Tibial nerve (tissue), 4 donors: ENCODE data around the gene MAP4K4. TPM values are rescaled to one million over a fixed set of nuclear protein-coding genes. Genes with fewer than 3 reads are reported as not detected.

Source experiments
- DNase-seq, 2 donors: peaks; one replicate each; pipeline ENCODE4 v3.0.0-alpha.2; 2019; ENCODE audit warnings: low spot score in 2 of 2
- H3K27ac ChIP-seq, 4 donors: fragments of 200-600 bp; sonication (generic) in 3 of 4; one replicate each; pipeline ENCODE4 v1.5.1; 2017 to 2019; ENCODE audit warnings: mild to moderate bottlenecking in 1 of 4
- H3K27me3 ChIP-seq, 2 donors: fragments of 200-600 bp; sonication (generic) in 1 of 2; one replicate each; pipeline versions ENCODE4 v1.5.1 to v1.6.0; 2017 to 2019
- H3K36me3 ChIP-seq, 3 donors: fragments of 200-600 bp; sonication (generic); one replicate each; pipeline ENCODE4 v1.5.1; 2018 to 2019
- H3K4me1 ChIP-seq, 4 donors: fragments of 200-600 bp; sonication (generic) in 3 of 4; one replicate each; pipeline ENCODE4 v1.5.1; 2017 to 2019
- H3K4me3 ChIP-seq, 4 donors: fragments of 200-600 bp; sonication (generic) in 3 of 4; one replicate each; pipeline ENCODE4 v1.5.1; 2017 to 2019; ENCODE audit warnings: mild to moderate bottlenecking in 1 of 4, moderate library complexity in 1 of 4
- H3K9me3 ChIP-seq, 4 donors: fragments of 200-600 bp; sonication (generic) in 3 of 4; one replicate each; pipeline ENCODE4 v1.5.1; 2017 to 2019
- EP300 ChIP-seq, 2 donors: sonication (generic); formaldehyde crosslinking; IDR thresholded peaks; one replicate each; pipeline ENCODE4 v1.6.1; 2017; ENCODE audit warnings: antibody characterized with exemption in 2 of 2, mild to moderate bottlenecking in 1 of 2
- POLR2A ChIP-seq, 2 donors: fragments of 450-650 bp; IDR thresholded peaks; one replicate each; pipeline ENCODE4 v1.6.1; 2017; ENCODE audit warnings: antibody characterized with exemption in 2 of 2, mild to moderate bottlenecking in 2 of 2, moderate library complexity in 2 of 2
- WGBS, 2 donors: methylation state at CpG; one replicate each; pipeline ENCODE4 v1.1.5; 2018; 5-methylcytosine and 5-hydroxymethylcytosine counted together
- total RNA-seq, 4 donors: library from RNA; depleted of rRNA; stranded (reverse); fragments of >200 nt; gene quantifications; one replicate each; pipeline ENCODE4 v1.1.0, GENCODE V29; 2016
- TF ChIP-seq, protein P1 (sequence below), 5 experiments: fragments of 200-600 bp in 3 of 5; fragments of 450-650 bp in 2 of 5; sonication (generic) in 3 of 5; IDR thresholded peaks; one replicate each; pipeline ENCODE4 v1.5.1; 2016 to 2019; ENCODE audit warnings: antibody characterized with exemption in 5 of 5, mild to moderate bottlenecking in 3 of 5, moderate library complexity in 2 of 5

The MAP4K4 gene
- total RNA-seq, 4 donors from 2014 or later, result 78.0 to 85.7 (median 84.4) TPM

DNA sequence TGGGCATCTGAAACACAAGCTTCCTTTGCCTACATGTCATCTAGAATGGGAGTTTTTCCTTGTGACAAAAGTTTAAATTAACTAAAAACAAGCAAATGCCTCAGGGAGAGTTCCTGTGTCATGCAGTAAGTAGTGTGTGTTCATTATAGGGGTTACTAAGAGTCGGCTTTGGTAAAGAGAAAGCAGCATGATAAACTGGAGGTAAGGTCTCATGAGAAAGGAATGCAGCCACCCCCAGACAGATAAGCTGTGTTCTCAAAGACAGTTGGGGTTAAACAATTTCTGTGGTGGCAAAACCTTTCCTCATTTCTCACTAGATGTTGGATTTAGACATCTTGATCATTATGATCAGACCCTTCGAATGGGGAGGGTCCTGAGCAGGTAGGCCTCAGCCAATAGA lies 129.7 kb downstream of the MAP4K4 start:
- 53 to 54% methylated on average over 2 of the region's 2 CpGs for WGBS, 2 donors
- Histone ChIP-seq H3K4me1 (peaks cover 0 to 75% (median 26%) of the 10 kb centered on the region in 4 donors), H3K9me3 (no peaks in the 10 kb centered on the region), H3K4me3 (no peak overlapping the region), H3K27ac (peak overlapping the region in 2 of 4 donors; percentile 3 to 69), H3K27me3 (no peaks in the 10 kb centered on the region), H3K36me3 (peaks cover 0 to 12% (median 0%) of the 10 kb centered on the region in 3 donors)
- DNase-seq, result no peak
- TF ChIP-seq POLR2A (IDR thresholded peaks at IDR 0.05) (no peak), EP300 (IDR thresholded peaks at IDR 0.05) (no peak)
- TF ChIP-seq, protein P1, sequence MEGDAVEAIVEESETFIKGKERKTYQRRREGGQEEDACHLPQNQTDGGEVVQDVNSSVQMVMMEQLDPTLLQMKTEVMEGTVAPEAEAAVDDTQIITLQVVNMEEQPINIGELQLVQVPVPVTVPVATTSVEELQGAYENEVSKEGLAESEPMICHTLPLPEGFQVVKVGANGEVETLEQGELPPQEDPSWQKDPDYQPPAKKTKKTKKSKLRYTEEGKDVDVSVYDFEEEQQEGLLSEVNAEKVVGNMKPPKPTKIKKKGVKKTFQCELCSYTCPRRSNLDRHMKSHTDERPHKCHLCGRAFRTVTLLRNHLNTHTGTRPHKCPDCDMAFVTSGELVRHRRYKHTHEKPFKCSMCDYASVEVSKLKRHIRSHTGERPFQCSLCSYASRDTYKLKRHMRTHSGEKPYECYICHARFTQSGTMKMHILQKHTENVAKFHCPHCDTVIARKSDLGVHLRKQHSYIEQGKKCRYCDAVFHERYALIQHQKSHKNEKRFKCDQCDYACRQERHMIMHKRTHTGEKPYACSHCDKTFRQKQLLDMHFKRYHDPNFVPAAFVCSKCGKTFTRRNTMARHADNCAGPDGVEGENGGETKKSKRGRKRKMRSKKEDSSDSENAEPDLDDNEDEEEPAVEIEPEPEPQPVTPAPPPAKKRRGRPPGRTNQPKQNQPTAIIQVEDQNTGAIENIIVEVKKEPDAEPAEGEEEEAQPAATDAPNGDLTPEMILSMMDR (IDR thresholded peaks at IDR 0.05), result no peak

DNA sequence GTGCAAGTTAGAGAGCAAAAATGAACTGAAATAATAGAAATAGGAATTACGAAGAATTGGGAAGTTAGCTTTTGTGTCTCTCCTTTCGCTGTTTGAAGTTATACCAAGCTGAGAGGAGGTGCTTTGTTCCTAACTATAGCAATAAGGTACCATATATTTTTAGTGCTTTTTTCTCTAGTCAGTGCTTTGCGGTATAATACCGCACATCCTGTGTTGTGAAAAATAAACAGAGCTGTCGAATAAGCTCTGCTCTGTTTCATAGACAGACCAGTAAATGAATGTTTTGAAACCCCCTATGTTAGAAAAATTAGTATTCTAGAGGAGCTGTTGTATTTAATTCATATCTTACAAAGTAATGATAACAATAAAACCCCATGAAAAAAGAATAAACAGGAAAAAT lies 130.8 kb downstream of the MAP4K4 start:
- H3K27ac ChIP-seq, result peak overlapping the region in 2 of 4 donors; percentile 36 to 69
- no peaks in the 10 kb centered on the region for H3K9me3 ChIP-seq
- peaks cover 0 to 15% (median 0%) of the 10 kb centered on the region in 3 donors for H3K36me3 ChIP-seq
- no peak overlapping the region for H3K4me3 ChIP-seq
- no peaks in the 10 kb centered on the region for H3K27me3 ChIP-seq
- WGBS, 2 donors, result 57 to 62% methylated on average over 5 of the region's 5 CpGs
- DNase-seq, result no peak
- peaks cover 0 to 66% (median 24%) of the 10 kb centered on the region in 4 donors for H3K4me1 ChIP-seq
- TF ChIP-seq, protein P1 (IDR thresholded peaks at IDR 0.05), result no peak
- TF ChIP-seq POLR2A (IDR thresholded peaks at IDR 0.05) (no peak), EP300 (IDR thresholded peaks at IDR 0.05) (no peak)

DNA sequence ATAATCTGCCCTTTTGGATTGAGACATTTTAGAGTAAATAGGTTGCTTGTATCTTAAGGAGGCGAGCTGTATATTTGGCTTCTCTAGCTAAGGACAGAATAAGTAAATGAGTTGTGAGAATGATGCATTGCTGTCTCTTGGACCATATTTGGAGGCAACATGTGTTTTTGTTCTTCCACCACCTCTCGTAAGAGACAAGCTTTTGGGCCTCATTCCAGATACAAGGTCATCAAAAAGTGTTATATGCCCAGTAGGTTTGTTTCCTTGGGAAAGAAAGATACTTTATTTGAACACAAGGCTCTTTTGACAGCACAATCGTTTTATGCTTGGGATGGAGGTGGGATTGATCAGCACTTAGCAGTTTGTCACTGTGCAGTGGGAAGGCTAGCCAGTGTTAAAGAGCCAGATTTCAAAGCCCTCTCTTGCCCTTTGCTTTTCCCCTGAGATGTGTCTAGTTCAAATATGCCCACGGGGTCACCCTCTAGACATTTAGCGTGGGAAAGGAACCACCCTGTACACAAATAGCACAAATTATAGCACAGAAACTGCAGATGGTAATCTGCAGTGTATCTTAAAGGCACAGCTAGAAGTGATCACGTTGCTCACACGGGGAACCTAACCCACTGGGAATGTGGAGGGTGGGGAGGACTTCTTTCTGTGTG lies 131.3 kb downstream of the MAP4K4 start:
- H3K27ac ChIP-seq, result peak overlapping the region in 3 of 4 donors; percentile 36 to 74 (median 69)
- H3K27me3 ChIP-seq, result no peaks in the 10 kb centered on the region
- TF ChIP-seq, protein P1 (IDR thresholded peaks at IDR 0.05), result no peak
- TF ChIP-seq EP300 (IDR thresholded peaks at IDR 0.05) (no peak), POLR2A (IDR thresholded peaks at IDR 0.05) (no peak)
- peaks cover 0 to 61% (median 20%) of the 10 kb centered on the region in 4 donors for H3K4me1 ChIP-seq
- WGBS, 2 donors, result 18 to 22% methylated on average over 7 of the region's 7 CpGs
- H3K4me3 ChIP-seq, result no peak overlapping the region
- peaks cover 0 to 15% (median 0%) of the 10 kb centered on the region in 3 donors for H3K36me3 ChIP-seq
- no peaks in the 10 kb centered on the region for H3K9me3 ChIP-seq
- no peak for DNase-seq

DNA sequence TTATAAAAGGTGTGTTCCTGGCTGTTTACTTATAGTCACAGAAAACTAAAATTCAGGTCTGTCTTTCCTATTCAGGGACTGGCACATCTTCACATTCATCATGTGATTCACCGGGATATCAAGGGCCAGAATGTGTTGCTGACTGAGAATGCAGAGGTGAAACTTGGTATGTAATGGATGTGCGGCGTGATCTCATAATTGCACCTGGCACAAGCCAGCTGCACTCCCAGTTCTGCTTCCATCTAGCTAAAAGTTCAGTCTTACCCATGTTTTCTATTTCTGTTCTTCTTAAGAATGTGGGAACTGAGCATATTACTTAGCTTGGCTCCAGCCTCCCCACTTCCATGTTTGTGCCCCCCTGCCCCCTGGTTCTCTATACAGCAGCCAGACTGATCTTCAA lies 131.9 kb downstream of the MAP4K4 start:
- TF ChIP-seq EP300 (IDR thresholded peaks at IDR 0.05), result no peak
- no peak for TF ChIP-seq POLR2A (IDR thresholded peaks at IDR 0.05)
- TF ChIP-seq, protein P1 (IDR thresholded peaks at IDR 0.05), result no peak
- H3K4me1 ChIP-seq, result peaks cover 0 to 58% (median 18%) of the 10 kb centered on the region in 4 donors
- no peaks in the 10 kb centered on the region for H3K27me3 ChIP-seq
- no peak for DNase-seq
- peaks cover 0 to 17% (median 0%) of the 10 kb centered on the region in 3 donors for H3K36me3 ChIP-seq
- no peak overlapping the region for H3K4me3 ChIP-seq
- 91 to 93% methylated on average over 3 of the region's 3 CpGs for WGBS, 2 donors
- H3K9me3 ChIP-seq, result no peaks in the 10 kb centered on the region
- peak overlapping the region in 3 of 4 donors; percentile 15 to 74 (median 69) for H3K27ac ChIP-seq

DNA sequence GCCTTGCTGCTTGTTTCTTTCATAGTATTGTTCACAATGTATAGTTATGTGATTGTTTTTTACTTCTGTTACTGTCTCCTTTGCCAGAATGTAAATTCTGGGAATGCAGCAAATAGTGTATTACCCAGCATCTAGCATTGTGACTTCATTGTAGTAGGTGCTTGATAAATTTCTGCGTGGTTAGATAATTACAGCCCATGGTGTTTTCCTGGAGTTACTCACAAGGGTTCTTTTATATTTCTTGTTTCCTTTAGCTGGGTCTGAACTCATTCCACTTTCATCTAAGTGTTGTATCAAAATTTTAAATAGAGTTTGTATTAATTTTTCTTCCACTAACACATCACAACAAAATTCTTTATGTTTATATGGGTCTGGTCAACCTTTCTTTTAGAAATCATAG lies 132.6 kb downstream of the MAP4K4 start:
- Histone ChIP-seq H3K4me1 (peaks cover 0 to 58% (median 18%) of the 10 kb centered on the region in 4 donors), H3K27ac (peak overlapping the region in 2 of 4 donors; percentile 69 to 74), H3K4me3 (no peak overlapping the region), H3K36me3 (peaks cover 0 to 24% (median 0%) of the 10 kb centered on the region in 3 donors), H3K9me3 (no peaks in the 10 kb centered on the region), H3K27me3 (no peaks in the 10 kb centered on the region)
- 29 to 43% methylated on average over 1 of the region's 1 CpG for WGBS, 2 donors
- TF ChIP-seq, protein P1 (IDR thresholded peaks at IDR 0.05), result no peak
- TF ChIP-seq EP300 (IDR thresholded peaks at IDR 0.05) (no peak), POLR2A (IDR thresholded peaks at IDR 0.05) (no peak)
- DNase-seq, result no peak
